Adrenal gland (tissue), 5 donors: Measurements from ENCODE around the gene HPS3.

Source experiments
- CTCF ChIP-seq, 6 experiments: fragments of 450-650 bp in 4 of 6; fragments of 200-600 bp in 2 of 6; sonication (generic) in 1 of 6; IDR thresholded peaks; 1 replicate in 5 of 6; 2 replicates in 1 of 6; pipeline versions ENCODE4 v1.5.1 to v1.8.0; 2016 to 2021; ENCODE audit warnings: antibody characterized with exemption in 6 of 6, mild to moderate bottlenecking in 2 of 6, moderate library complexity in 1 of 6
- POLR2A ChIP-seq, 2 donors: fragments of 450-650 bp; IDR thresholded peaks; one replicate each; pipeline ENCODE4 v1.6.1; 2017; ENCODE audit warnings: antibody characterized with exemption in 2 of 2, mild to moderate bottlenecking in 2 of 2, moderate library complexity in 1 of 2
- donor health status: DM: no; HTN: no; CAD: no.

GRCh38 chr3:149081772-149082171 is 47.7 kb upstream of the HPS3 start:
- no peak for TF ChIP-seq POLR2A (IDR thresholded peaks at IDR 0.05)
- no peak for TF ChIP-seq CTCF (IDR thresholded peaks at IDR 0.05)
